Progenitor cell of endocrine pancreas (in vitro differentiated cells): ENCODE results near the gene SLC2A6. TPM values are rescaled to one million over a fixed set of nuclear protein-coding genes. Genes with fewer than 3 reads are reported as not detected.

Source experiments
- DNase-seq: peaks from one replicate; pipeline ENCODE4 v3.0.0; 2021; ENCODE audit warnings: low spot score; ENCODE audit not compliant: unreplicated experiment
- H3K27ac Mint-ChIP-seq: 2 replicates; pipeline ENCODE4 v1.8.0; 2021; ENCODE audit warnings: mild to moderate bottlenecking, moderate library complexity, mixed read lengths
- H3K27me3 Mint-ChIP-seq: 2 replicates; pipeline ENCODE4 v1.8.0; 2021; ENCODE audit warnings: mixed read lengths
- H3K36me3 Mint-ChIP-seq: 2 replicates; pipeline ENCODE4 v1.8.0; 2022; ENCODE audit warnings: mixed read lengths; ENCODE audit not compliant: insufficient read depth
- H3K4me1 Mint-ChIP-seq: 2 replicates; pipeline ENCODE4 v1.8.0; 2021; ENCODE audit warnings: low read depth, mixed read lengths
- H3K4me3 Mint-ChIP-seq: 2 replicates; pipeline ENCODE4 v1.8.0; 2021; ENCODE audit warnings: low read depth, mild to moderate bottlenecking, moderate library complexity, mixed read lengths
- H3K9me3 Mint-ChIP-seq: 2 replicates; pipeline ENCODE4 v1.8.0; 2021; ENCODE audit warnings: low read depth, mixed read lengths
- total RNA-seq: library from RNA; stranded (reverse); gene quantifications from 2 replicates; pipeline ENCODE4 v1.2.1, GENCODE V29; 2021
- TF ChIP-seq, protein P1 (sequence below): fragments of 200-600 bp; sonication (generic); IDR thresholded peaks from one replicate; pipeline ENCODE4 v1.5.0; 2021; ENCODE audit warnings: antibody characterized with exemption, mild to moderate bottlenecking; ENCODE audit not compliant: unreplicated experiment

The SLC2A6 gene
- total RNA-seq, 1 donor from 2014 or later: 4.7 TPM

GRCh38 chr9:133505901-133506652 lies 27.2 kb upstream of the SLC2A6 start:
- Mint-ChIP-seq H3K4me1 (peaks cover 8% of the 10 kb centered on the region), H3K9me3 (peaks cover 7% of the 10 kb centered on the region), H3K36me3 (no peaks in the 10 kb centered on the region), H3K4me3 (no peak overlapping the region), H3K27me3 (peaks cover 13% of the 10 kb centered on the region), H3K27ac (no peak overlapping the region)
- DNase-seq: no peak
- TF ChIP-seq, protein P1, sequence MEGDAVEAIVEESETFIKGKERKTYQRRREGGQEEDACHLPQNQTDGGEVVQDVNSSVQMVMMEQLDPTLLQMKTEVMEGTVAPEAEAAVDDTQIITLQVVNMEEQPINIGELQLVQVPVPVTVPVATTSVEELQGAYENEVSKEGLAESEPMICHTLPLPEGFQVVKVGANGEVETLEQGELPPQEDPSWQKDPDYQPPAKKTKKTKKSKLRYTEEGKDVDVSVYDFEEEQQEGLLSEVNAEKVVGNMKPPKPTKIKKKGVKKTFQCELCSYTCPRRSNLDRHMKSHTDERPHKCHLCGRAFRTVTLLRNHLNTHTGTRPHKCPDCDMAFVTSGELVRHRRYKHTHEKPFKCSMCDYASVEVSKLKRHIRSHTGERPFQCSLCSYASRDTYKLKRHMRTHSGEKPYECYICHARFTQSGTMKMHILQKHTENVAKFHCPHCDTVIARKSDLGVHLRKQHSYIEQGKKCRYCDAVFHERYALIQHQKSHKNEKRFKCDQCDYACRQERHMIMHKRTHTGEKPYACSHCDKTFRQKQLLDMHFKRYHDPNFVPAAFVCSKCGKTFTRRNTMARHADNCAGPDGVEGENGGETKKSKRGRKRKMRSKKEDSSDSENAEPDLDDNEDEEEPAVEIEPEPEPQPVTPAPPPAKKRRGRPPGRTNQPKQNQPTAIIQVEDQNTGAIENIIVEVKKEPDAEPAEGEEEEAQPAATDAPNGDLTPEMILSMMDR: no peak

DNA sequence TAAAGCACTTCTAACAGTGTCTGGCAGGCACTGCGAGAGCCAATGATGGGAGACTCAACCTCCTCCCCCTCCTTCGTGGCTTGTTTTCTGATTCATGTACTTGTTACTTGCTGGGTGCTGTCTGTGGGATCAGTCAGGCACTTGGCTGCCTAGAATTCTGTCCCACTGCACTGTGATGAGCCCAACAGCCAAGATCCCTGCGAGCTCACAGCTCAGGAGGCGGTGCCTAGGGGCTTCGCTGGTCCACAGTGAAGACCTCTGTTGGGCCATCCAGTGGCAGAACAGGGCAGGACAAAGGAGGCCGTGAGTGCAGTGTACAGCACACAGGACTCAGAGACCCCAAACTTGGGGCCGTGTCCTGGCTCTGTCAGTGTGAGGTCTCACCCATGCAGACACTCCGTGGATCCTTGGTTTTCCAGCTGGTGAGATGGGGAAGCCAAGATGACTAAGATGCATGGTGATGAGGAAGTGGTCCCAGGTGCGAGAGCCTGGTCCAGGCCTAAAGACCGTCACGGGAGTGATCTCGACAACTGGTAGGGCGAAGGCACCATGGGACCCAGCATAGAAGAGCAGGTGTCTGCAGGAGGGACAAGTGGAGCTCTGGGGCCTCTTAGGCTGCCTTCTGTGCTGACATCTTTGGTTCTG lies 26.4 kb upstream of the SLC2A6 start:
- Mint-ChIP-seq H3K4me1 (peaks cover 8% of the 10 kb centered on the region), H3K36me3 (no peaks in the 10 kb centered on the region), H3K27ac (no peak overlapping the region), H3K9me3 (peaks cover 7% of the 10 kb centered on the region), H3K27me3 (peaks cover 10% of the 10 kb centered on the region), H3K4me3 (no peak overlapping the region)
- TF ChIP-seq, protein P1: no peak
- DNase-seq: no peak

DNA sequence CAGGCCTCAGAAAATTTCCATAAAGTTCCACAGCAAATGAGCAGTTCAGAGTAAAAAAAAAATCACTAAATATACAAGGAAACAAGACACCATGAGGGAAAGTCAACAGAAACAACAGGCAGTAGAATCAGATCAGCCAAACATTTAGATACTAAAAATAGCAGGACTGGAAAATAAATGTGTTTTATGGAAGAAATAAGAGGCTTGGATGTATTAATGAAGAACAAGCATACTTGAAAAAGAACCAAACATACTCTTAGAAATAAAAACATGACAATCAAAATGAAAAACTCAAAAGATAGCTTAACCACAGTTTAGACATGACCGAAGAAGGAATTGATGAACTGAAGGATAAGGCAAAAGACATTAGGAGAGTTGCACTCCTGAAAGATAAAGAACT lies 23.2 kb upstream of the SLC2A6 start:
- TF ChIP-seq, protein P1: no peak
- Mint-ChIP-seq H3K4me1 (no peaks in the 10 kb centered on the region), H3K36me3 (no peaks in the 10 kb centered on the region), H3K27ac (no peak overlapping the region), H3K4me3 (no peak overlapping the region), H3K27me3 (peaks cover under 1% of the 10 kb centered on the region), H3K9me3 (peaks cover 7% of the 10 kb centered on the region)
- DNase-seq: no peak

DNA sequence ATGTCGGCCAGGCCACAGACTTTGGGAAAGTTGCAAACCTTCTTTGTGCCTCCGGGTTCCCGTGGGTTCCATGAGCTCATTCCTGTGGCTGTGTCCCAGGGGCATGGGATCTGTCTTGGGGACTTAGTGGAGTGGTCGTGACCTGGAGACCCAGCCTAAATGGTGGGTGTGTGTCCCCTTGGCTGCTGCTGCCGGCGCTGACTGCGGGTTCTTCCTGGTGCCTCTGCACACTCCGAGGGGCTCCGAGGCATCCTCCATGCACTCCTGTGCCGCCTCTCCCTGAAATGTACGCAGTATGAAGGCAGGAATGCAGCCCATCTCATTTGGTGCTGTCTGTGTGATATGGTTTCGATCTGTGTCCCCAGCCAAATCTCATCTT lies 21.0 kb upstream of the SLC2A6 start:
- Mint-ChIP-seq H3K4me1 (no peaks in the 10 kb centered on the region), H3K4me3 (no peak overlapping the region), H3K36me3 (no peaks in the 10 kb centered on the region), H3K27ac (no peak overlapping the region), H3K9me3 (peaks cover 7% of the 10 kb centered on the region), H3K27me3 (no peaks in the 10 kb centered on the region)
- DNase-seq: no peak
- TF ChIP-seq, protein P1: no peak

- TF ChIP-seq, protein P1: no peak
- Mint-ChIP-seq H3K9me3 (peaks cover 7% of the 10 kb centered on the region), H3K27me3 (no peaks in the 10 kb centered on the region), H3K36me3 (no peaks in the 10 kb centered on the region), H3K4me3 (no peak overlapping the region), H3K4me1 (no peaks in the 10 kb centered on the region), H3K27ac (no peak overlapping the region)
- DNase-seq: no peak
Measured at GRCh38 chr9:133499132-133499891, 20.4 kb upstream of the SLC2A6 start.
